Body of pancreas (tissue), 4 donors: ENCODE results near the gene MASP1.

Experiments
- CTCF ChIP-seq, 7 experiments: fragments of 450-650 bp in 4 of 7; fragments of 200-600 bp in 3 of 7; sonication (generic) in 3 of 7; IDR thresholded peaks; one replicate each; pipeline ENCODE4 v1.5.1; 2016 to 2019; ENCODE audit warnings: antibody characterized with exemption in 7 of 7
- POLR2A ChIP-seq, 3 donors: fragments of 450-650 bp; IDR thresholded peaks; one replicate each; pipeline ENCODE4 v1.6.1; 2016; ENCODE audit warnings: antibody characterized with exemption in 3 of 3, mild to moderate bottlenecking in 2 of 3

DNA sequence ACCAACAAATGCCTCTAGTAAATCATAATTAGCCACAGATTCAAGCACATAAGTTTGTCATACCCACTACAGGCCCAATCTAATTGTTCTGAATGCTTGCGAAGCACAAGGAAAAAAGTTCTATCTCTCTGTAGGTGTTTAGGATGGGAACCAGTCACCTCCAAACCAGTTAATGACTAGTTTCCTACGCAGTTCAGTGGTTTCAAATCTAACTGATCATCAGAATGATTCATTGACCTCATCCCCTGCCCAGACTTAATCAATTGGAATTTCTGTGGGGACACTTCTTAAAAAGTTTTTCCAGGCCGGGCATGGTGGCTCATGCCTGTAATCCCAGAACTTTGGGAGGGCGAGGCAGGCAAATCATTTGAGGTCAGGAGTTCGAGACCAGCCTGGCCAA, 24.3 kb upstream of the MASP1 start:
- TF ChIP-seq CTCF (IDR thresholded peaks at IDR 0.05) (no peak), POLR2A (IDR thresholded peaks at IDR 0.05) (no peak)
